Measurements from ENCODE around the gene PLCB3. TPM values are rescaled to one million over a fixed set of nuclear protein-coding genes. Genes with fewer than 3 reads are reported as not detected.

The PLCB3 gene
- total and polyA plus RNA-seq, 2 of the 13 experiments (the other 11 are each of a cell fraction or from before 2014, with no cell fraction given) = 7.5 to 13.8 TPM

- TF ChIP-seq ZNF337 (CRISPR knock-in tag; IDR thresholded peaks at IDR 0.05; ENCODE audit: borderline replicate concordance, low read depth) = no peak
- TF ChIP-seq ZNF788 (CRISPR knock-in tag; IDR thresholded peaks at IDR 0.05; ENCODE audit: borderline replicate concordance) = 0 out of 2 replicates have a peak, but pooled peaks have one; percentile 28
- TF ChIP-seq PBX2 (CRISPR knock-in tag; IDR thresholded peaks at IDR 0.05) = peak; percentile 85
- TF ChIP-seq SNAPC2 (CRISPR knock-in tag; IDR thresholded peaks at IDR 0.05) = peak; percentile 70; the same call in 1 of the 2 replicates
- TF ChIP-seq SALL1 (CRISPR knock-in tag; IDR thresholded peaks at IDR 0.05) = 0 out of 2 replicates have a peak, but pooled peaks have one; percentile 15
- no peak for TF ChIP-seq ZNF776 (CRISPR knock-in tag; IDR thresholded peaks at IDR 0.05)
- peak; percentile 90 for TF ChIP-seq NFYC (CRISPR knock-in tag; IDR thresholded peaks at IDR 0.05)
- TF ChIP-seq ZNF773 (CRISPR knock-in tag; IDR thresholded peaks at IDR 0.05; ENCODE audit: borderline replicate concordance) = no peak
- TF ChIP-seq REL (CRISPR knock-in tag; conservative IDR thresholded peaks at IDR 0.05) = no peak
- TF ChIP-seq HNRNPLL (IDR thresholded peaks at IDR 0.05; ENCODE audit: low read depth, low read length, poor library complexity, severe bottlenecking) = peak; percentile 80
- no peak for TF ChIP-seq POGZ (CRISPR knock-in tag; IDR thresholded peaks at IDR 0.05)
- TF ChIP-seq SP2 (CRISPR knock-in tag; IDR thresholded peaks at IDR 0.05) = peak; percentile 90
- peak; percentile 34; the same call in 1 of the 2 replicates for TF ChIP-seq ZNF609 (CRISPR knock-in tag; IDR thresholded peaks at IDR 0.05; ENCODE audit: borderline replicate concordance)
- TF ChIP-seq GATAD1 (CRISPR knock-in tag; IDR thresholded peaks at IDR 0.05) = peak; percentile 25; the same call in 1 of the 2 replicates
- TF ChIP-seq ARNTL (CRISPR knock-in tag; IDR thresholded peaks at IDR 0.05) = no peak
- TF ChIP-seq ZXDC (CRISPR knock-in tag; IDR thresholded peaks at IDR 0.05) = no peak
- TF ChIP-seq ZNF326 (CRISPR knock-in tag; IDR thresholded peaks at IDR 0.05; ENCODE audit: borderline replicate concordance) = 0 out of 2 replicates have a peak, but pooled peaks have one; percentile 59
- peak; percentile 13; the same call in 1 of the 2 replicates for TF ChIP-seq TFAP4 (IDR thresholded peaks at IDR 0.05; ENCODE audit: borderline replicate concordance, low read depth)
These were observed 33.0 kb downstream of the PLCB3 start, which contains the start of gene BAD (continued) for GRCh38 chr11:64284048-64284961.
